Mesodermal cell (in vitro differentiated cells): ENCODE results near the gene GLI3.
A peak's percentile ranks its signal among the peaks of the same experiment; 100 is the strongest.

Source experiments
- H3K27ac ChIP-seq: 2 replicates; pipeline ENCODE4 v1.7.0; 2013; ENCODE audit warnings: mild to moderate bottlenecking, low read depth, low read length, moderate library complexity; ENCODE audit not compliant: severe bottlenecking
- H3K36me3 ChIP-seq: 2 replicates; pipeline ENCODE4 v1.7.1; 2013; ENCODE audit warnings: mild to moderate bottlenecking, low read length, moderate library complexity; ENCODE audit not compliant: control insufficient read depth, insufficient read depth
- H3K4me1 ChIP-seq: one replicate; pipeline ENCODE4 v1.7.1; 2013; ENCODE audit warnings: mild to moderate bottlenecking, low read length; ENCODE audit not compliant: insufficient read depth, control insufficient read depth, poor library complexity, severe bottlenecking
- H3K4me3 ChIP-seq: 2 replicates; pipeline ENCODE4 v1.7.0; 2013; ENCODE audit warnings: low read length, control low read depth, mild to moderate bottlenecking; ENCODE audit not compliant: insufficient read depth, poor library complexity, severe bottlenecking; ENCODE audit errors: extremely low read depth
- H3K9me3 ChIP-seq: 2 replicates; pipeline ENCODE4 v1.7.1; 2013; ENCODE audit warnings: mild to moderate bottlenecking, low read length, moderate library complexity; ENCODE audit not compliant: control insufficient read depth
- WGBS, 2 experiments: methylation state at CpG; one replicate each; pipeline ENCODE4 v1.1.5; 2013; ENCODE audit warnings: missing lambda C conversion rate in 2 of 2; ENCODE audit not compliant: insufficient coverage in 2 of 2; 5-methylcytosine and 5-hydroxymethylcytosine counted together

Gene GLI3

DNA sequence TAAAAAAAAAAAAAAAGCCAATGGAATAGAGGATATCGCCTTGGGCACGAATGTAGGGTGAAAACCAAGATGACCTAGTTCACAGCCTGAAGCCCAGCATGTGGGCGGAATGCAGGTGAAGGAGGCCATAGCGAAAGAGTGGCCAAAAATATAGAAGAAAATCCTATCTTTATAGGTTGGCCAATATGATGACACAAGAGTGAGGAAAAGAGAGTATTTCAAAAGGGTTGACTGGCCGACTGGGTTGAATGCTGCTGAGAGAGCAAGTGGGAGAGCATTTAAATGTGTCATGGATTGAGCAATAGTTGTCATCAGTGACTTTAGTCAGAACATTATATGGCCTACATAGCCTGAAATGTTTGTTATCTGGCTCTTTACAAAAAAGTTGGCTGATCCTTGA, 17.2 kb upstream of the GLI3 start:
- Histone ChIP-seq H3K4me3 (no peak overlapping the region), H3K36me3 (no peaks in the 10 kb centered on the region), H3K4me1 (peaks cover 7% of the 10 kb centered on the region), H3K9me3 (peaks cover 19% of the 10 kb centered on the region), H3K27ac (no peak overlapping the region)
- WGBS, 2 experiments = 74 to 93% methylated on average over 4 to 5 of the region's 5 CpGs

DNA sequence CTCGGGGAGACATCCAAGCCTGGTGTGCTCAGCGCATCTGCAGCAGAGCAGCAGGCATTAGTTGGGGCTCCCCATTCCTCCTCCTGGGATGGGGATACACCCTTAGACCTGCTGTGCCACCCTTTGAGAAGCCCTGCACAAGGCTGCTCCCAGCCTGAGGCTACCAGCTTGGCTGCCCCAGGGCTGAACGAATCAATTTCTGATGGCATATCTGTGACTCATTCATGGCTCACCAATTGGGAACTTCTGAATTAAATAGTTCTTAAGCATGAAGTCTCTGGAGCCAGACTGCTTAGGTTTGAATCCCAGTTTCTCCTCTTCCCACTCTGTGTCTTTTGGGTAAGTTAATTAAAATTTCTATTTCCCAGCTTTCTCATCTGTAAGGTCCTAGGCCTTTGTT, 16.3 kb upstream of the GLI3 start:
- Histone ChIP-seq H3K36me3 (no peaks in the 10 kb centered on the region), H3K4me3 (no peak overlapping the region), H3K9me3 (peaks cover 19% of the 10 kb centered on the region), H3K27ac (no peak overlapping the region), H3K4me1 (peaks cover 7% of the 10 kb centered on the region)
- 86 to 96% methylated on average over 3 of the region's 3 CpGs for WGBS, 2 experiments

DNA sequence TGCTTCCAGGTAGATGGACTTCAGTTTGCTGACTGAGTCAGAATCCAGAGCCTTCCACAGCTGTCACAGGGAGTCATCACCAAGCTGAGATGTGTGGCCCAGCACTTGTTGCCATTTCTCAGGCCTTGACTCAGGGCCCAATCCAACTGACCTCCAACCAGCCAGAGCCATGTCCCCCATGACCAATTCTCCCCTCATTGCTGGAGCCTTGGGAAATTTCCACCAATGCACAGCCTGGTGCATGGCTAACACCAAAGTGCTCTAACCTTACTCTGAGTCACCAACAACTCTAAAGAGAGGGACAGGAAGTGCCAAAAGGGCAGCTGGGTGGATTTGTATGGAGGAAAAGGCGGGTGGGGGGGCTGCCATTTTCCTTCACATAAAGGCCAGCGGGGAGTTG, 13.4 kb upstream of the GLI3 start:
- no peak overlapping the region for H3K4me3 ChIP-seq
- peaks cover 19% of the 10 kb centered on the region for H3K9me3 ChIP-seq
- 94% methylated on average over 2 of the region's 2 CpGs; no CpG with 5 or more reads in 1 of the 2 experiments for WGBS, 2 experiments
- H3K27ac ChIP-seq = no peak overlapping the region
- peaks cover 18% of the 10 kb centered on the region for H3K4me1 ChIP-seq
- H3K36me3 ChIP-seq = no peaks in the 10 kb centered on the region

- Histone ChIP-seq H3K27ac (no peak overlapping the region), H3K9me3 (peaks cover 19% of the 10 kb centered on the region), H3K4me3 (no peak overlapping the region), H3K36me3 (no peaks in the 10 kb centered on the region), H3K4me1 (peaks cover 32% of the 10 kb centered on the region)
- no CpG with 5 or more reads among the region's 1 CpG for WGBS, 2 experiments
These were observed 11.6 kb upstream of the GLI3 start for GRCh38 chr7:42248579-42248978.

DNA sequence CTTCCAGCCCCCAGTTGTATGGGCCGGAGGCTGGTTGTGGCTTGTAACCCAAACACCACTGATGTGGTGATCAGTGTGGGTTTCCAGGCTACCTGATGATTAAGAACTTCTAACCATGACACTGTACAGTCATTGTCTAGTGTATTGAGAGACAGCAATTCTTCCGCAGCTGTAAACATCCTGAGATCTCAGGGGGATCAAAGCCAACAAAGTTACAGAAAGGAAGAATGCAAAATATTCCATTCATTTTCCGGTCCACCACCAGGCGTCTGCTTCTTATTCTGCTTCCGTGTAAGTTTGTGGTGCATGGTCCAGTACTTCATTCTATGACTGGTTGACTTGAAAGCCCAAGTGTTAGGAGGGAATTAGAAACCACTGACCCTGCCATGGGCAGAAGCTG, 10.3 kb upstream of the GLI3 start:
- WGBS, 2 experiments = 92% methylated on average over 2 of the region's 5 CpGs; no CpG with 5 or more reads in 1 of the 2 experiments
- Histone ChIP-seq H3K9me3 (peaks cover 19% of the 10 kb centered on the region), H3K4me1 (peaks cover 28% of the 10 kb centered on the region), H3K4me3 (no peak overlapping the region), H3K36me3 (no peaks in the 10 kb centered on the region), H3K27ac (peak overlapping the region; percentile 46)

- H3K4me1 ChIP-seq = peaks cover 32% of the 10 kb centered on the region
- WGBS, 2 experiments = 88 to 100% methylated on average over 2 of the region's 2 CpGs
- H3K4me3 ChIP-seq = no peak overlapping the region
- H3K36me3 ChIP-seq = no peaks in the 10 kb centered on the region
- H3K9me3 ChIP-seq = no peaks in the 10 kb centered on the region
- H3K27ac ChIP-seq = peak overlapping the region; percentile 23
These were observed 7.8 kb upstream of the GLI3 start for GRCh38 chr7:42244828-42245227.

GRCh38 chr7:42242381-42242780, 5.4 kb upstream of the GLI3 start:
- H3K4me3 ChIP-seq = no peak overlapping the region
- WGBS, 2 experiments = 69 to 84% methylated on average over 2 of the region's 3 CpGs

DNA sequence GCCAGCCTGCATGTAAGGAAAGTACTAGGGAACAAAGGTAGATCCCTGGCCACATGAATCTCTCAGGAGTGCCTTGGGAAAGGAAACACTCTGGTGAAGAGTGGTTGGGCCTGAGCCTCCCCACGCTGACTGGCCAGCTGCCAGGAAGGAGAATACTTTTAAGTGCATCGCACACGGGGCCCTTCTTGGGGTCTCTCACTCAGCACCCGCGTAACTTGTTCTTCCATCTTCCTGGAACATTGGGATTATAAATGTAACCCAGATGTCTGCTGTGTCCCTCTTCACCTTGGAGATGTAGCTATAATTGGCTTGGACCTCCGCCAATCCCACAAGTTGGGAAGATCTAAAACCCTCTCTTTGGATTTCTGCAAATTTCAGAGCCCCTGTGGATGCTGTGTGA, 4.4 kb upstream of the GLI3 start:
- Histone ChIP-seq H3K9me3 (no peaks in the 10 kb centered on the region), H3K27ac (no peak overlapping the region), H3K4me1 (peaks cover 36% of the 10 kb centered on the region), H3K36me3 (no peaks in the 10 kb centered on the region), H3K4me3 (no peak overlapping the region)
- 92 to 100% methylated on average over 6 of the region's 6 CpGs for WGBS, 2 experiments

More at GRCh38 chr7:42242381-42242780, 5.4 kb upstream of the GLI3 start:
- Histone ChIP-seq H3K27ac (no peak overlapping the region), H3K9me3 (no peaks in the 10 kb centered on the region), H3K36me3 (no peaks in the 10 kb centered on the region), H3K4me1 (peaks cover 44% of the 10 kb centered on the region)

GRCh38 chr7:42240416-42240815, 3.4 kb upstream of the GLI3 start:
- Histone ChIP-seq H3K4me3 (no peak overlapping the region), H3K36me3 (peaks cover 3% of the 10 kb centered on the region), H3K9me3 (no peaks in the 10 kb centered on the region), H3K27ac (no peak overlapping the region), H3K4me1 (peaks cover 36% of the 10 kb centered on the region)
- WGBS, 2 experiments = 73 to 78% methylated on average over 1 to 2 of the region's 2 CpGs

GRCh38 chr7:42238709-42239366, 1.8 kb upstream of the GLI3 start:
- Histone ChIP-seq H3K4me3 (peak overlapping the region; percentile 80), H3K4me1 (peaks cover 22% of the 10 kb centered on the region), H3K27ac (peak overlapping the region; percentile 93), H3K36me3 (peaks cover 6% of the 10 kb centered on the region), H3K9me3 (no peaks in the 10 kb centered on the region)
- 19 to 28% methylated on average over 5 to 7 of the region's 15 CpGs for WGBS, 2 experiments

- Histone ChIP-seq H3K4me1 (peaks cover 28% of the 10 kb centered on the region), H3K27ac (peak overlapping the region; percentile 93), H3K36me3 (peaks cover 6% of the 10 kb centered on the region), H3K4me3 (peak overlapping the region; percentile 80), H3K9me3 (no peaks in the 10 kb centered on the region)
- WGBS, 2 experiments = 1 to 2% methylated on average over 25 to 36 of the region's 66 CpGs
These were observed 967 bp upstream of the GLI3 start for GRCh38 chr7:42237811-42238541.
